Neural progenitor cell (in vitro differentiated cells): Measurements from ENCODE around the gene TTC21A. TPM values are rescaled to one million over a fixed set of nuclear protein-coding genes. Genes with fewer than 3 reads are reported as not detected.

Experiments
- DNase-seq: peaks from one replicate; pipeline ENCODE4 v3.0.0-alpha.2; 2016; ENCODE audit warnings: low spot score
- H2AFZ ChIP-seq: fragments of 200-600 bp; sonication (generic); replicated peaks from 2 replicates; pipeline ENCODE4 v1.6.1; 2016; ENCODE audit warnings: antibody characterized with exemption
- H3F3A ChIP-seq: fragments of 200-600 bp; sonication (generic); 2 replicates; pipeline ENCODE4 v1.6.1; 2016; ENCODE audit warnings: antibody characterized with exemption, low read depth
- H3K27ac ChIP-seq: fragments of 200-600 bp; sonication (generic); 2 replicates; pipeline ENCODE4 v1.5.1; 2016; ENCODE audit warnings: mild to moderate bottlenecking
- H3K27me3 ChIP-seq: fragments of 200-600 bp; sonication (generic); 2 replicates; pipeline ENCODE4 v1.6.1; 2016; ENCODE audit warnings: mild to moderate bottlenecking, moderate library complexity
- H3K36me3 ChIP-seq: fragments of 200-600 bp; sonication (generic); 2 replicates; pipeline ENCODE4 v1.5.1; 2016
- H3K4me1 ChIP-seq: fragments of 200-600 bp; sonication (generic); 2 replicates; pipeline ENCODE4 v1.6.1; 2016; ENCODE audit warnings: mixed run types
- H3K4me2 ChIP-seq: fragments of 200-600 bp; sonication (generic); 2 replicates; pipeline ENCODE4 v1.6.1; 2016
- H3K4me3 ChIP-seq: fragments of 200-600 bp; sonication (generic); 2 replicates; pipeline ENCODE4 v1.5.1; 2016
- H3K79me2 ChIP-seq: fragments of 200-600 bp; sonication (generic); 2 replicates; pipeline ENCODE4 v1.6.1; 2016; ENCODE audit warnings: low read depth
- H3K9ac ChIP-seq: fragments of 200-600 bp; sonication (generic); 2 replicates; pipeline ENCODE4 v1.6.1; 2016
- H3K9me3 ChIP-seq: fragments of 200-600 bp; sonication (generic); 2 replicates; pipeline ENCODE4 v1.5.1; 2016; ENCODE audit warnings: low read depth
- H4K20me1 ChIP-seq: fragments of 200-600 bp; sonication (generic); 2 replicates; pipeline ENCODE4 v1.6.1; 2016; ENCODE audit warnings: low read depth
- H3K27ac Mint-ChIP-seq: 3 replicates; pipeline ENCODE4 v1.8.0; 2021; ENCODE audit warnings: mixed read lengths
- H3K27me3 Mint-ChIP-seq: 2 replicates; pipeline ENCODE4 v1.8.0; 2022; ENCODE audit warnings: low read depth, mild to moderate bottlenecking, inconsistent platforms, moderate library complexity, mixed read lengths; ENCODE audit not compliant: insufficient read depth
- H3K36me3 Mint-ChIP-seq: 3 replicates; pipeline ENCODE4 v1.8.0; 2021; ENCODE audit warnings: mixed read lengths
- H3K4me1 Mint-ChIP-seq: 3 replicates; pipeline ENCODE4 v1.8.0; 2021; ENCODE audit warnings: mixed read lengths
- H3K4me3 Mint-ChIP-seq: 3 replicates; pipeline ENCODE4 v1.8.0; 2021; ENCODE audit warnings: mild to moderate bottlenecking, moderate library complexity, mixed read lengths
- H3K9me3 Mint-ChIP-seq: 3 replicates; pipeline ENCODE4 v1.8.0; 2020; ENCODE audit warnings: mixed read lengths
- CTCF ChIP-seq: fragments of 200-600 bp; sonication (generic); IDR thresholded peaks from 2 replicates; pipeline ENCODE4 v1.5.1; 2017; ENCODE audit warnings: antibody characterized with exemption, mild to moderate bottlenecking
- EZH2 ChIP-seq: fragments of 200-600 bp; sonication (generic); IDR thresholded peaks from 2 replicates; pipeline ENCODE4 v1.6.1; 2017; ENCODE audit warnings: antibody characterized with exemption, mild to moderate bottlenecking, moderate library complexity
- EZH2phosphoT487 ChIP-seq: fragments of 200-600 bp; sonication (generic); IDR thresholded peaks from 2 replicates; pipeline ENCODE4 v1.6.1; 2017; ENCODE audit warnings: antibody characterized with exemption
- total RNA-seq: library from RNA; depleted of rRNA; stranded (reverse); fragments of >200 nt; gene quantifications from 2 replicates; pipeline ENCODE4 v1.2.3, GENCODE V29; 2015; ENCODE audit warnings: low replicate concordance

TTC21A gene
- total RNA-seq, 1 donor from 2014 or later, result 1.2 TPM

GRCh38 chr3:39088456-39088855 is 19.0 kb upstream of the TTC21A start:
- no peak overlapping the region for H3K4me3 Mint-ChIP-seq
- no peaks in the 10 kb centered on the region for H3K27me3 ChIP-seq
- no peak overlapping the region for H3K9ac ChIP-seq
- no peaks in the 10 kb centered on the region for H3K79me2 ChIP-seq
- no peak overlapping the region for H3K27ac Mint-ChIP-seq
- H3K27me3 Mint-ChIP-seq, result no peaks in the 10 kb centered on the region
- no peak overlapping the region for H3K4me3 ChIP-seq
- H3F3A ChIP-seq, result no peaks in the 10 kb centered on the region
- peaks cover 18% of the 10 kb centered on the region for H3K36me3 Mint-ChIP-seq
- no peak for DNase-seq
- TF ChIP-seq EZH2 (no peak), EZH2phosphoT487 (no peak), CTCF (no peak)
- no peaks in the 10 kb centered on the region for H3K4me1 ChIP-seq
- no peak overlapping the region for H3K27ac ChIP-seq
- no peaks in the 10 kb centered on the region for H4K20me1 ChIP-seq
- H3K4me2 ChIP-seq, result no peak overlapping the region
- no peaks in the 10 kb centered on the region for H3K4me1 Mint-ChIP-seq
- H3K9me3 Mint-ChIP-seq, result no peaks in the 10 kb centered on the region
- peaks cover 27% of the 10 kb centered on the region for H3K36me3 ChIP-seq
- no peak overlapping the region for H2AFZ ChIP-seq
- H3K9me3 ChIP-seq, result no peaks in the 10 kb centered on the region

- no peak overlapping the region for H3K4me2 ChIP-seq
- no peaks in the 10 kb centered on the region for H3K79me2 ChIP-seq
- H3K4me3 Mint-ChIP-seq, result no peak overlapping the region
- no peak for DNase-seq
- peaks cover 27% of the 10 kb centered on the region for H3K36me3 ChIP-seq
- H3K27ac ChIP-seq, result no peak overlapping the region
- H4K20me1 ChIP-seq, result no peaks in the 10 kb centered on the region
- H3K4me1 Mint-ChIP-seq, result no peaks in the 10 kb centered on the region
- no peak overlapping the region for H3K4me3 ChIP-seq
- H3K27me3 ChIP-seq, result no peaks in the 10 kb centered on the region
- no peaks in the 10 kb centered on the region for H3F3A ChIP-seq
- no peaks in the 10 kb centered on the region for H3K9me3 Mint-ChIP-seq
- no peak overlapping the region for H2AFZ ChIP-seq
- TF ChIP-seq EZH2 (no peak), EZH2phosphoT487 (no peak), CTCF (no peak)
- no peaks in the 10 kb centered on the region for H3K4me1 ChIP-seq
- peaks cover 20% of the 10 kb centered on the region for H3K36me3 Mint-ChIP-seq
- H3K27ac Mint-ChIP-seq, result no peak overlapping the region
- no peaks in the 10 kb centered on the region for H3K27me3 Mint-ChIP-seq
- H3K9ac ChIP-seq, result no peak overlapping the region
- no peaks in the 10 kb centered on the region for H3K9me3 ChIP-seq
Observed at GRCh38 chr3:39088889-39089288, 18.6 kb upstream of the TTC21A start.

- no peak for DNase-seq
Observed at GRCh38 chr3:39090922-39091321, 16.6 kb upstream of the TTC21A start.

More at GRCh38 chr3:39090922-39091321, 16.6 kb upstream of the TTC21A start:
- H3F3A ChIP-seq, result no peaks in the 10 kb centered on the region
- Mint-ChIP-seq H3K36me3 (peaks cover 28% of the 10 kb centered on the region), H3K4me1 (no peaks in the 10 kb centered on the region), H3K27ac (no peak overlapping the region), H3K9me3 (no peaks in the 10 kb centered on the region), H3K27me3 (no peaks in the 10 kb centered on the region), H3K4me3 (no peak overlapping the region)
- H3K4me2 ChIP-seq, result no peak overlapping the region
- no peaks in the 10 kb centered on the region for H3K9me3 ChIP-seq
- no peak for TF ChIP-seq CTCF
- no peak for TF ChIP-seq EZH2
- no peak for TF ChIP-seq EZH2phosphoT487
- H3K4me1 ChIP-seq, result no peaks in the 10 kb centered on the region
- no peaks in the 10 kb centered on the region for H3K79me2 ChIP-seq
- no peak overlapping the region for H3K4me3 ChIP-seq
- H3K36me3 ChIP-seq, result peaks cover 21% of the 10 kb centered on the region
- H3K27me3 ChIP-seq, result no peaks in the 10 kb centered on the region
- no peak overlapping the region for H3K9ac ChIP-seq
- no peak overlapping the region for H3K27ac ChIP-seq
- no peak overlapping the region for H2AFZ ChIP-seq
- H4K20me1 ChIP-seq, result no peaks in the 10 kb centered on the region
